ENCODE data around the gene SMARCC1.

The SMARCC1 gene

DNA sequence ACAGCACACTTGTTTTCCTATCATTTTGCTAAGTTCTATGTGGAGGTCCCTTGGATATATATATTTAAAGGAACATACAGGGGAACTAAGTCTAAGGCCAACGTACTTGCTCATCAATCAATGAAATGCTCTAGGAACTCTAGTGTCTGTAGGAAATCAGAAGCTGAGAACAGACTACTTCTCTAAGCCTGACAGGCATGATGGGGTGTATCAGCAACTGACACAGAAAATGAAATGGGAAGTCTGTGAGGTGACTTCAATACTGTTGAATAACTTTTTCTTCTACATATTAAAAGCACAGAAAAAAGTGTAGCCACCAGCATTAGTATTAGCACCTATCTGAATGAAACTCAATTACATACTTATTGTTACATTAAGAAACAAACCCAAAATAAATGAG lies 146.2 kb downstream of the SMARCC1 start:
- Histone ChIP-seq H3K27ac (replicated peaks) (no peak overlapping the region), H3K4me3 (replicated peaks; ENCODE audit: insufficient read depth, low read length) (no peak overlapping the region)
- no peak for TF ChIP-seq SPI1 (IDR thresholded peaks at IDR 0.05; ENCODE audit: borderline replicate concordance, low read depth)
- no peak for TF ChIP-seq GABPA (IDR thresholded peaks at IDR 0.05; ENCODE audit: low read depth)

DNA sequence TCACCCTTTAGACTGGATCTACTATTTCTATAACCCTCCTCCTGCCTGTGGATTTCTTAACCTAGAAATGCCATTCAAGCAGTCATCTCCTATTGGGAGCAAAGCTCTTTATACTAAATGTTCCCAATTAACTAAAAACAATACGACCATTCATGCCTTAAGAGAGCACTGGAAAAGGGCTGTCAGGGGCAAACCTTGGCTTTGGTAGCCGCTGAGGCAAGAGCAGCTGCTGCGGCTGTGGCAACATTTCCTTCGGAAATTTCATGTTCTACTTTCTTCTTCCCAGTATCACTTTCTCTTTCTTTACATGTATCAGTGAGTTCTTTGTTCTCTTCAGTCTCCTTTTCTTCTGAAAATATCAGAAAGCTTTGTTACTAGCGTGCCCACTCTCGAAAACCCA lies 146.7 kb downstream of the SMARCC1 start:
- Histone ChIP-seq H3K4me3 (replicated peaks; ENCODE audit: insufficient read depth, low read length) (no peak overlapping the region), H3K27ac (replicated peaks) (no peak overlapping the region), H3K27me3 (ENCODE audit: insufficient read depth, poor library complexity, severe bottlenecking) (no peaks in the 10 kb centered on the region)
- DNase-seq (ENCODE audit: low read depth in 1 of 2, low spot score in 1 of 2) = no peak
- TF ChIP-seq, protein P1, sequence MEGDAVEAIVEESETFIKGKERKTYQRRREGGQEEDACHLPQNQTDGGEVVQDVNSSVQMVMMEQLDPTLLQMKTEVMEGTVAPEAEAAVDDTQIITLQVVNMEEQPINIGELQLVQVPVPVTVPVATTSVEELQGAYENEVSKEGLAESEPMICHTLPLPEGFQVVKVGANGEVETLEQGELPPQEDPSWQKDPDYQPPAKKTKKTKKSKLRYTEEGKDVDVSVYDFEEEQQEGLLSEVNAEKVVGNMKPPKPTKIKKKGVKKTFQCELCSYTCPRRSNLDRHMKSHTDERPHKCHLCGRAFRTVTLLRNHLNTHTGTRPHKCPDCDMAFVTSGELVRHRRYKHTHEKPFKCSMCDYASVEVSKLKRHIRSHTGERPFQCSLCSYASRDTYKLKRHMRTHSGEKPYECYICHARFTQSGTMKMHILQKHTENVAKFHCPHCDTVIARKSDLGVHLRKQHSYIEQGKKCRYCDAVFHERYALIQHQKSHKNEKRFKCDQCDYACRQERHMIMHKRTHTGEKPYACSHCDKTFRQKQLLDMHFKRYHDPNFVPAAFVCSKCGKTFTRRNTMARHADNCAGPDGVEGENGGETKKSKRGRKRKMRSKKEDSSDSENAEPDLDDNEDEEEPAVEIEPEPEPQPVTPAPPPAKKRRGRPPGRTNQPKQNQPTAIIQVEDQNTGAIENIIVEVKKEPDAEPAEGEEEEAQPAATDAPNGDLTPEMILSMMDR (IDR thresholded peaks at IDR 0.05; ENCODE audit: insufficient read depth, low read length) = no peak
- no peak for TF ChIP-seq POLR2AphosphoS5 (IDR thresholded peaks at IDR 0.05; ENCODE audit: low read depth)

More for the DNA sequence above, 146.2 kb downstream of the SMARCC1 start:
- no peak for DNase-seq (ENCODE audit: low read depth in 1 of 2, low spot score in 1 of 2)
- H3K27me3 ChIP-seq (ENCODE audit: insufficient read depth, poor library complexity, severe bottlenecking) = no peaks in the 10 kb centered on the region

DNA sequence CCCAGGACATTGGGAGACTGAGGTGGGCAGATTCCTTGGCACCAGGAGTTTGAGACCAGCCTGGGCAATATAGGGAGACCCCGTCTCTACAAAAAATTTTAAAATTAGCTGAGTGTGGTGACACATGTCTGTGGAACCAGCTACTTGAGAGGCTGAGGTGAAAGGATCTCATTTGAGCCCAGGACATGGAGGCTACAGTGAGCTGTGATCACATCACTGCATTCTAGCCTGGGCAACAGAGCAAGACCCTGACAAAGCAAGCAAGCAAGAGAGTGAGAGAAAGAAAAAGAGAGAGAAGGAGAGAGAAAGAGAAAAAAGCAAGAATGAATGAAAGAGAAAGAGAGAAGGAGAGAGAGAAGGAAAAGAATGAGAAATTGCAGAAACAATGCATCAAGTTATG lies 150.9 kb downstream of the SMARCC1 start:
- Histone ChIP-seq H3K27ac (replicated peaks) (no peak overlapping the region), H3K4me3 (replicated peaks; ENCODE audit: insufficient read depth, low read length) (no peak overlapping the region), H3K27me3 (ENCODE audit: insufficient read depth, poor library complexity, severe bottlenecking) (no peaks in the 10 kb centered on the region)
- no peak for DNase-seq (ENCODE audit: low read depth in 1 of 2, low spot score in 1 of 2)
- TF ChIP-seq POLR2AphosphoS5 (IDR thresholded peaks at IDR 0.05; ENCODE audit: low read depth) (no peak), SPI1 (IDR thresholded peaks at IDR 0.05; ENCODE audit: borderline replicate concordance, low read depth) (no peak), GABPA (IDR thresholded peaks at IDR 0.05; ENCODE audit: low read depth) (no peak)
- TF ChIP-seq, protein P2, sequence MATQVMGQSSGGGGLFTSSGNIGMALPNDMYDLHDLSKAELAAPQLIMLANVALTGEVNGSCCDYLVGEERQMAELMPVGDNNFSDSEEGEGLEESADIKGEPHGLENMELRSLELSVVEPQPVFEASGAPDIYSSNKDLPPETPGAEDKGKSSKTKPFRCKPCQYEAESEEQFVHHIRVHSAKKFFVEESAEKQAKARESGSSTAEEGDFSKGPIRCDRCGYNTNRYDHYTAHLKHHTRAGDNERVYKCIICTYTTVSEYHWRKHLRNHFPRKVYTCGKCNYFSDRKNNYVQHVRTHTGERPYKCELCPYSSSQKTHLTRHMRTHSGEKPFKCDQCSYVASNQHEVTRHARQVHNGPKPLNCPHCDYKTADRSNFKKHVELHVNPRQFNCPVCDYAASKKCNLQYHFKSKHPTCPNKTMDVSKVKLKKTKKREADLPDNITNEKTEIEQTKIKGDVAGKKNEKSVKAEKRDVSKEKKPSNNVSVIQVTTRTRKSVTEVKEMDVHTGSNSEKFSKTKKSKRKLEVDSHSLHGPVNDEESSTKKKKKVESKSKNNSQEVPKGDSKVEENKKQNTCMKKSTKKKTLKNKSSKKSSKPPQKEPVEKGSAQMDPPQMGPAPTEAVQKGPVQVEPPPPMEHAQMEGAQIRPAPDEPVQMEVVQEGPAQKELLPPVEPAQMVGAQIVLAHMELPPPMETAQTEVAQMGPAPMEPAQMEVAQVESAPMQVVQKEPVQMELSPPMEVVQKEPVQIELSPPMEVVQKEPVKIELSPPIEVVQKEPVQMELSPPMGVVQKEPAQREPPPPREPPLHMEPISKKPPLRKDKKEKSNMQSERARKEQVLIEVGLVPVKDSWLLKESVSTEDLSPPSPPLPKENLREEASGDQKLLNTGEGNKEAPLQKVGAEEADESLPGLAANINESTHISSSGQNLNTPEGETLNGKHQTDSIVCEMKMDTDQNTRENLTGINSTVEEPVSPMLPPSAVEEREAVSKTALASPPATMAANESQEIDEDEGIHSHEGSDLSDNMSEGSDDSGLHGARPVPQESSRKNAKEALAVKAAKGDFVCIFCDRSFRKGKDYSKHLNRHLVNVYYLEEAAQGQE (IDR thresholded peaks at IDR 0.05; ENCODE audit: insufficient replicate concordance, low read depth) = no peak
- TF ChIP-seq, protein P1 (IDR thresholded peaks at IDR 0.05; ENCODE audit: insufficient read depth, low read length) = no peak

DNA sequence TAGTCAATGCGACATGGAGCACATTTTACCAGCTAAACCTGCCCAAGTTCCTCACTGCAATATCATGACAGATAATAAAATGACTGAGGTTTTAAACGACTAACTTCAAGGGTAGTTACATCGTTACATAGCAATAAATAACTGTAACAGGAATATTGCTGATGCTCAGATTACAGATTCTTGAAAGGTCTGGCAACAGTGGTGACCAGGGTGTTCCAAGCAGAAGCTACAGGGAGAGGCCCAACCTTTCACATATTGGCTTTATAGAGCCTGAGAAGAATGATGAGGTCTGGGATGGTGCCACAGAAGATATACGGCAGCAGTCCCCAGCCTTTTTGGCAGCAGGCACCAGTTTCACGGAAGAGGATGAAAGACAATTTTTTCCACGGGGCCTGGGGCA lies 151.9 kb downstream of the SMARCC1 start:
- TF ChIP-seq SPI1 (IDR thresholded peaks at IDR 0.05; ENCODE audit: borderline replicate concordance, low read depth) = no peak
- no peak for TF ChIP-seq POLR2AphosphoS5 (IDR thresholded peaks at IDR 0.05; ENCODE audit: low read depth)
- TF ChIP-seq, protein P2 (IDR thresholded peaks at IDR 0.05; ENCODE audit: insufficient replicate concordance, low read depth) = no peak
- TF ChIP-seq, protein P1 (IDR thresholded peaks at IDR 0.05; ENCODE audit: insufficient read depth, low read length) = no peak
- TF ChIP-seq GABPA (IDR thresholded peaks at IDR 0.05; ENCODE audit: low read depth) = no peak
- H3K27ac ChIP-seq (replicated peaks) = no peak overlapping the region
- H3K4me3 ChIP-seq (replicated peaks; ENCODE audit: insufficient read depth, low read length) = no peak overlapping the region
- no peaks in the 10 kb centered on the region for H3K27me3 ChIP-seq (ENCODE audit: insufficient read depth, poor library complexity, severe bottlenecking)
- DNase-seq (ENCODE audit: low read depth in 1 of 2, low spot score in 1 of 2) = no peak

All from HL-60 (cell line).